Nephron (organoid): ENCODE results near the gene ST3GAL2.

ENCODE experiments used
- H3K27ac Mint-ChIP-seq, 3 experiments: 2 replicates each; pipeline ENCODE4 v1.8.0; 2020; ENCODE audit warnings: mixed read lengths in 3 of 3, mild to moderate bottlenecking in 2 of 3, moderate library complexity in 1 of 3
- H3K27me3 Mint-ChIP-seq: 2 replicates; pipeline ENCODE4 v1.8.0; 2021; ENCODE audit warnings: low read depth, mild to moderate bottlenecking, moderate library complexity, mixed read lengths
- H3K36me3 Mint-ChIP-seq: 2 replicates; pipeline ENCODE4 v1.8.0; 2020; ENCODE audit warnings: low read depth, mixed read lengths
- H3K4me1 Mint-ChIP-seq: 2 replicates; pipeline ENCODE4 v1.8.0; 2020; ENCODE audit warnings: mixed read lengths
- H3K4me3 Mint-ChIP-seq, 3 experiments: 2 replicates each; pipeline ENCODE4 v1.8.0; 2020; ENCODE audit warnings: mild to moderate bottlenecking in 3 of 3, mixed read lengths in 3 of 3, moderate library complexity in 2 of 3
- H3K9me3 Mint-ChIP-seq: 2 replicates; pipeline ENCODE4 v1.8.0; 2020; ENCODE audit warnings: mixed read lengths
- CTCF ChIP-seq, 3 experiments: fragments of 200-600 bp; sonication (generic); IDR thresholded peaks; one replicate each; pipeline ENCODE4 v1.5.0; 2021; ENCODE audit warnings: antibody characterized with exemption in 3 of 3; ENCODE audit not compliant: unreplicated experiment in 3 of 3

ST3GAL2 gene

GRCh38 chr16:70429888-70430666, 8.8 kb downstream of the ST3GAL2 start:
- no peak for TF ChIP-seq CTCF (IDR thresholded peaks at IDR 0.05; ENCODE audit: unreplicated experiment in 3 of 3)
- Mint-ChIP-seq H3K9me3 (no peaks in the 10 kb centered on the region), H3K27ac (peak overlapping the region; percentile 99 to 100 (median 99)), H3K4me1 (peaks cover 65% of the 10 kb centered on the region), H3K27me3 (no peaks in the 10 kb centered on the region), H3K4me3 (peak overlapping the region; percentile 39 to 68 (median 51)), H3K36me3 (peaks cover 23% of the 10 kb centered on the region)

GRCh38 chr16:70428178-70428998, 10.5 kb downstream of the ST3GAL2 start:
- peak overlapping the region; percentile 45 to 72 (median 54) for H3K4me3 Mint-ChIP-seq
- TF ChIP-seq CTCF (IDR thresholded peaks at IDR 0.05; ENCODE audit: unreplicated experiment in 3 of 3): no peak
- peaks cover 13% of the 10 kb centered on the region for H3K36me3 Mint-ChIP-seq
- H3K9me3 Mint-ChIP-seq: no peaks in the 10 kb centered on the region
- no peaks in the 10 kb centered on the region for H3K27me3 Mint-ChIP-seq
- peak overlapping the region; percentile 99 for H3K27ac Mint-ChIP-seq
- peaks cover 52% of the 10 kb centered on the region for H3K4me1 Mint-ChIP-seq

- Mint-ChIP-seq H3K27ac (peak overlapping the region; percentile 99), H3K36me3 (peaks cover 16% of the 10 kb centered on the region), H3K4me3 (peak overlapping the region; percentile 37 to 54 (median 45)), H3K9me3 (no peaks in the 10 kb centered on the region), H3K4me1 (peaks cover 49% of the 10 kb centered on the region), H3K27me3 (no peaks in the 10 kb centered on the region)
- no peak for TF ChIP-seq CTCF (IDR thresholded peaks at IDR 0.05; ENCODE audit: unreplicated experiment in 3 of 3)
These were observed 11.1 kb downstream of the ST3GAL2 start for GRCh38 chr16:70427786-70428177.

- H3K4me1 Mint-ChIP-seq: peaks cover 36% of the 10 kb centered on the region
- TF ChIP-seq CTCF (IDR thresholded peaks at IDR 0.05; ENCODE audit: unreplicated experiment in 3 of 3): no peak
- peaks cover 31% of the 10 kb centered on the region for H3K36me3 Mint-ChIP-seq
- H3K4me3 Mint-ChIP-seq: no peak overlapping the region
- peak overlapping the region; percentile 44 to 67 (median 44) for H3K27ac Mint-ChIP-seq
- H3K27me3 Mint-ChIP-seq: no peaks in the 10 kb centered on the region
- H3K9me3 Mint-ChIP-seq: no peaks in the 10 kb centered on the region
These were observed 16.4 kb downstream of the ST3GAL2 start for GRCh38 chr16:70422543-70422942.

GRCh38 chr16:70421473-70422311, 17.2 kb downstream of the ST3GAL2 start:
- Mint-ChIP-seq H3K27ac (peak overlapping the region; percentile 25 to 67 (median 44)), H3K27me3 (no peaks in the 10 kb centered on the region), H3K9me3 (no peaks in the 10 kb centered on the region), H3K36me3 (peaks cover 29% of the 10 kb centered on the region), H3K4me3 (no peak overlapping the region), H3K4me1 (peaks cover 38% of the 10 kb centered on the region)
- no peak for TF ChIP-seq CTCF (IDR thresholded peaks at IDR 0.05; ENCODE audit: unreplicated experiment in 3 of 3)
